ENCODE data around the gene MERTK. TPM values are rescaled to one million over a fixed set of nuclear protein-coding genes. Genes with fewer than 3 reads are reported as not detected.

MERTK gene
- total and polyA plus RNA-seq, 2 of the 13 experiments (the other 11 are each of a cell fraction or from before 2014, with no cell fraction given), result 37.3 to 44.7 TPM

GRCh38 chr2:111975053-111975552, 76.7 kb downstream of the MERTK start (continued):
- TF ChIP-seq ATF4 (CRISPR knock-in tag; IDR thresholded peaks at IDR 0.05), result 0 out of 4 replicates have a peak, but pooled peaks of 1 of the 2 experiments have one; percentile 22
- TF ChIP-seq NR2F6 (IDR thresholded peaks at IDR 0.05), result peak; percentile 57; the same call in 1 of the 2 replicates
- TF ChIP-seq NR2F6 (CRISPR knock-in tag; IDR thresholded peaks at IDR 0.05), result 0 out of 2 replicates have a peak, but pooled peaks have one; percentile 27
- peak; percentile 38; the same call in 1 of the 2 replicates for TF ChIP-seq KDM2A (CRISPR knock-in tag; IDR thresholded peaks at IDR 0.05; ENCODE audit: borderline replicate concordance, low read depth)
- no peak for TF ChIP-seq ZKSCAN8 (CRISPR knock-in tag; IDR thresholded peaks at IDR 0.05; ENCODE audit: borderline replicate concordance)
- no peak for TF ChIP-seq POLR2A (IDR thresholded peaks at IDR 0.05; ENCODE audit: insufficient read depth in 1 of 2, low read depth in 2 of 2, low read length in 2 of 2)
- no peak for TF ChIP-seq ZNF124 (CRISPR knock-in tag; IDR thresholded peaks at IDR 0.05)
- TF ChIP-seq ZNF782 (CRISPR knock-in tag; IDR thresholded peaks at IDR 0.05; ENCODE audit: borderline replicate concordance), result no peak
- no peak for TF ChIP-seq HNRNPL (IDR thresholded peaks at IDR 0.05; ENCODE audit: low read depth, low read length)
- TF ChIP-seq ZNF383 (CRISPR knock-in tag; IDR thresholded peaks at IDR 0.05; ENCODE audit: borderline replicate concordance), result no peak
- TF ChIP-seq ZMYM4 (CRISPR knock-in tag; IDR thresholded peaks at IDR 0.05), result no peak
- TF ChIP-seq ZBTB2 (CRISPR knock-in tag; IDR thresholded peaks at IDR 0.05; ENCODE audit: low read depth), result no peak
- no peak for TF ChIP-seq ZNF577 (CRISPR knock-in tag; IDR thresholded peaks at IDR 0.05; ENCODE audit: borderline replicate concordance, low read depth)
- no peak for TF ChIP-seq DDIT3 (CRISPR knock-in tag; IDR thresholded peaks at IDR 0.05)
- TF ChIP-seq MTA3 (CRISPR knock-in tag; IDR thresholded peaks at IDR 0.05), result no peak
- no peak for TF ChIP-seq NFYB (CRISPR knock-in tag; IDR thresholded peaks at IDR 0.05)
- TF ChIP-seq ONECUT2 (CRISPR knock-in tag; IDR thresholded peaks at IDR 0.05), result no peak
- TF ChIP-seq TCF12 (IDR thresholded peaks at IDR 0.05), result no peak
- no peak for TF ChIP-seq TCF12 (CRISPR knock-in tag; IDR thresholded peaks at IDR 0.05)
- no peak for TF ChIP-seq ZNF749 (CRISPR knock-in tag; IDR thresholded peaks at IDR 0.05; ENCODE audit: borderline replicate concordance)
- no peak for TF ChIP-seq STAT6 (CRISPR knock-in tag; IDR thresholded peaks at IDR 0.05; ENCODE audit: borderline replicate concordance)
- peak; percentile 45; the same call in 1 of the 2 replicates for TF ChIP-seq ZNF552 (CRISPR knock-in tag; IDR thresholded peaks at IDR 0.05; ENCODE audit: borderline replicate concordance)
- TF ChIP-seq ZNF75D (CRISPR knock-in tag; IDR thresholded peaks at IDR 0.05; ENCODE audit: borderline replicate concordance), result no peak
- no peak for TF ChIP-seq HOXA5 (CRISPR knock-in tag; IDR thresholded peaks at IDR 0.05)
- no peak for TF ChIP-seq ZNF615 (CRISPR knock-in tag; IDR thresholded peaks at IDR 0.05; ENCODE audit: borderline replicate concordance)
- no peak for TF ChIP-seq MEIS1 (CRISPR knock-in tag; IDR thresholded peaks at IDR 0.05; ENCODE audit: borderline replicate concordance)
- TF ChIP-seq CHD2 (IDR thresholded peaks at IDR 0.05; ENCODE audit: low read depth, low read length), result no peak
- no peak for TF ChIP-seq SRY (CRISPR knock-in tag; IDR thresholded peaks at IDR 0.05)
